Cardiac fibroblast (primary cell): Measurements from ENCODE around the gene THBD.

Source experiments
- DNase-seq, 2 donors: peaks; one replicate each; pipeline versions ENCODE4 v3.0.0 to v3.0.0-alpha.2; 2010; ENCODE audit warnings: low read depth in 2 of 2
- H3K4me3 ChIP-seq, 2 donors: replicated peaks in 1 of 2; 1 replicate in 1 of 2; 2 replicates in 1 of 2; pipeline ENCODE4 v1.5.1; 2011; ENCODE audit warnings: low read depth in 2 of 2, low read length in 2 of 2, mild to moderate bottlenecking in 2 of 2, moderate library complexity in 1 of 2
- CTCF ChIP-seq: IDR thresholded peaks from one replicate; pipeline ENCODE4 v1.5.1; 2011; ENCODE audit warnings: low read depth, mild to moderate bottlenecking, low read length, inconsistent platforms

Gene THBD

GRCh38 chr20:23090147-23090546, 40.7 kb upstream of the THBD start:
- H3K4me3 ChIP-seq = no peak overlapping the region
- no peak for DNase-seq
- no peak for TF ChIP-seq CTCF

GRCh38 chr20:23088866-23089265, 39.4 kb upstream of the THBD start:
- DNase-seq = no peak
- H3K4me3 ChIP-seq = no peak overlapping the region
- TF ChIP-seq CTCF = no peak

- TF ChIP-seq CTCF = no peak
- no peak overlapping the region for H3K4me3 ChIP-seq
- no peak for DNase-seq
Observed at GRCh38 chr20:23087587-23088251, 38.2 kb upstream of the THBD start.

GRCh38 chr20:23086931-23087411, 37.5 kb upstream of the THBD start:
- TF ChIP-seq CTCF = no peak
- H3K4me3 ChIP-seq = no peak overlapping the region

GRCh38 chr20:23086056-23086566, 36.6 kb upstream of the THBD start, which contains the start of gene CD93:
Gene CD93 (minus strand): TSS chr20:23086324. CDS start chr20:23086192, 132 bp downstream.
- no peak for TF ChIP-seq CTCF
- peak; percentile 61 to 67 for DNase-seq
- no peak within 1 kb of the TSS for H3K4me3 ChIP-seq

More at GRCh38 chr20:23086931-23087411, 37.5 kb upstream of the THBD start:
- no peak for DNase-seq

- DNase-seq = no peak
- no peak for TF ChIP-seq CTCF
- no peak overlapping the region for H3K4me3 ChIP-seq
Observed at GRCh38 chr20:23085436-23086055, 36.1 kb upstream of the THBD start.
